Measurements from ENCODE around the gene HSD17B11. TPM values are rescaled to one million over a fixed set of nuclear protein-coding genes. Genes with fewer than 3 reads are reported as not detected.
A peak's percentile ranks its signal among the peaks of the same experiment; 100 is the strongest.
"Not testable (repeated sequence)": the region's sequence is repeated elsewhere in the genome, so short reads cannot be mapped to it uniquely, and the experiment has no call there.

HSD17B11 gene
- total RNA-seq, 1 donor from 2014 or later: 27.2 TPM

- Mint-ChIP-seq H3K27me3 (ENCODE audit: unreplicated experiment) (peaks cover 11% of the 10 kb centered on the region), H3K36me3 (ENCODE audit: low read depth, unreplicated experiment) (no peaks in the 10 kb centered on the region), H3K27ac (ENCODE audit: unreplicated experiment) (no peak overlapping the region), H3K4me3 (ENCODE audit: unreplicated experiment) (no peak overlapping the region), H3K9me3 (ENCODE audit: unreplicated experiment) (no peaks in the 10 kb centered on the region), H3K4me1 (ENCODE audit: unreplicated experiment) (peaks cover 19% of the 10 kb centered on the region)
- no peak for DNase-seq (ENCODE audit: low spot score)
- no peak for TF ChIP-seq CTCF (IDR thresholded peaks at IDR 0.05; ENCODE audit: unreplicated experiment)
Measured at GRCh38 chr4:87392183-87392582, 1.2 kb upstream of the HSD17B11 start.

GRCh38 chr4:87391576-87392054, 627 bp upstream of the HSD17B11 start:
- no peaks in the 10 kb centered on the region for H3K9me3 Mint-ChIP-seq (ENCODE audit: unreplicated experiment)
- no peaks in the 10 kb centered on the region for H3K36me3 Mint-ChIP-seq (ENCODE audit: low read depth, unreplicated experiment)
- peak overlapping the region; percentile 95 for H3K27ac Mint-ChIP-seq (ENCODE audit: unreplicated experiment)
- TF ChIP-seq CTCF (IDR thresholded peaks at IDR 0.05; ENCODE audit: unreplicated experiment): no peak
- H3K4me1 Mint-ChIP-seq (ENCODE audit: unreplicated experiment): peaks cover 19% of the 10 kb centered on the region
- peak overlapping the region; percentile 95 for H3K4me3 Mint-ChIP-seq (ENCODE audit: unreplicated experiment)
- DNase-seq (ENCODE audit: low spot score): no peak
- peaks cover 7% of the 10 kb centered on the region for H3K27me3 Mint-ChIP-seq (ENCODE audit: unreplicated experiment)

- no peak for TF ChIP-seq CTCF (IDR thresholded peaks at IDR 0.05; ENCODE audit: unreplicated experiment)
- no peaks in the 10 kb centered on the region for H3K36me3 Mint-ChIP-seq (ENCODE audit: low read depth, unreplicated experiment)
- H3K4me1 Mint-ChIP-seq (ENCODE audit: unreplicated experiment): peaks cover 19% of the 10 kb centered on the region
- H3K27me3 Mint-ChIP-seq (ENCODE audit: unreplicated experiment): peaks cover 7% of the 10 kb centered on the region
- peak overlapping the region; percentile 95 for H3K27ac Mint-ChIP-seq (ENCODE audit: unreplicated experiment)
- peak overlapping the region; percentile 95 for H3K4me3 Mint-ChIP-seq (ENCODE audit: unreplicated experiment)
- no peaks in the 10 kb centered on the region for H3K9me3 Mint-ChIP-seq (ENCODE audit: unreplicated experiment)
- DNase-seq (ENCODE audit: low spot score): no peak
Measured at GRCh38 chr4:87390551-87390890, 467 bp downstream of the HSD17B11 start.

GRCh38 chr4:87390055-87390454, 933 bp downstream of the HSD17B11 start:
- peaks cover 19% of the 10 kb centered on the region for H3K4me1 Mint-ChIP-seq (ENCODE audit: unreplicated experiment)
- H3K4me3 Mint-ChIP-seq (ENCODE audit: unreplicated experiment): peak overlapping the region; percentile 95
- not testable (repeated sequence) for DNase-seq (ENCODE audit: low spot score); H3K36me3 Mint-ChIP-seq (ENCODE audit: low read depth, unreplicated experiment); H3K27ac Mint-ChIP-seq (ENCODE audit: unreplicated experiment); H3K9me3 Mint-ChIP-seq (ENCODE audit: unreplicated experiment); H3K27me3 Mint-ChIP-seq (ENCODE audit: unreplicated experiment)

- Mint-ChIP-seq H3K36me3 (ENCODE audit: low read depth, unreplicated experiment) (peaks cover 7% of the 10 kb centered on the region), H3K9me3 (ENCODE audit: unreplicated experiment) (no peaks in the 10 kb centered on the region), H3K27ac (ENCODE audit: unreplicated experiment) (no peak overlapping the region), H3K4me3 (ENCODE audit: unreplicated experiment) (no peak overlapping the region), H3K27me3 (ENCODE audit: unreplicated experiment) (peaks cover 7% of the 10 kb centered on the region), H3K4me1 (ENCODE audit: unreplicated experiment) (peaks cover 19% of the 10 kb centered on the region)
- DNase-seq (ENCODE audit: low spot score): no peak
- TF ChIP-seq CTCF (IDR thresholded peaks at IDR 0.05; ENCODE audit: unreplicated experiment): no peak
Measured at GRCh38 chr4:87388901-87389300, 2.1 kb downstream of the HSD17B11 start.
